Common myeloid progenitor, CD34-positive (primary cell): ENCODE data around the gene LRRC47.

Experiments
- CTCF ChIA-PET: fragments of 350-600 bp; sonication (Branson Sonifier 250); formaldehyde crosslinking; loops from one replicate; lab custom pipeline; 2021; ENCODE audit warnings: antibody characterized with exemption; lab: Charles Lee
- POLR2A ChIA-PET: fragments of 350-600 bp; sonication (Branson Sonifier 250); formaldehyde crosslinking; loops from one replicate; lab custom pipeline; 2021; ENCODE audit warnings: antibody characterized with exemption; lab: Charles Lee
- DNase-seq, 3 donors: peaks; one replicate each; pipeline versions ENCODE4 v3.0.0 to v3.0.0-alpha.2; 2013
- H3K27ac ChIP-seq, 2 experiments: 1 replicate in 1 of 2; 2 replicates in 1 of 2; pipeline ENCODE4 v1.7.0; 2013; ENCODE audit warnings: inconsistent platforms in 2 of 2, low read length in 2 of 2, mild to moderate bottlenecking in 2 of 2, low read depth in 1 of 2, moderate library complexity in 1 of 2; ENCODE audit not compliant: severe bottlenecking in 2 of 2, insufficient read depth in 1 of 2, poor library complexity in 1 of 2
- H3K27me3 ChIP-seq, 5 experiments: replicated peaks in 2 of 5; 1 replicate in 3 of 5; 2 replicates in 2 of 5; pipeline versions ENCODE4 v1.6.1 to v1.7.0; 2013; ENCODE audit warnings: low read length in 4 of 5, mild to moderate bottlenecking in 2 of 5, moderate library complexity in 2 of 5, inconsistent platforms in 1 of 5; ENCODE audit not compliant: insufficient read depth in 5 of 5, control insufficient read depth in 4 of 5
- H3K36me3 ChIP-seq, 4 experiments: 1 replicate in 2 of 4; 2 replicates in 2 of 4; pipeline versions ENCODE4 v1.6.1 to v1.7.0; 2013; ENCODE audit warnings: low read length in 3 of 4, control low read depth in 1 of 4, mild to moderate bottlenecking in 1 of 4; ENCODE audit not compliant: control insufficient read depth in 4 of 4, insufficient read depth in 4 of 4
- H3K4me1 ChIP-seq, 4 experiments: 1 replicate in 3 of 4; 2 replicates in 1 of 4; pipeline versions ENCODE4 v1.6.1 to v1.7.1; 2013; ENCODE audit warnings: low read length in 3 of 4, mild to moderate bottlenecking in 3 of 4, control low read depth in 1 of 4, inconsistent platforms in 1 of 4, moderate library complexity in 1 of 4; ENCODE audit not compliant: control insufficient read depth in 4 of 4, insufficient read depth in 4 of 4; ENCODE audit errors: control extremely low read depth in 1 of 4
- H3K4me3 ChIP-seq, 7 experiments: 1 replicate in 4 of 7; 2 replicates in 3 of 7; pipeline versions ENCODE4 v1.5.1 to v1.7.0; 2013; ENCODE audit warnings: mild to moderate bottlenecking in 7 of 7, low read length in 6 of 7, moderate library complexity in 6 of 7, inconsistent platforms in 2 of 7, low read depth in 2 of 7, control low read depth in 1 of 7; ENCODE audit not compliant: insufficient read depth in 4 of 7, control insufficient read depth in 1 of 7; ENCODE audit errors: extremely low read depth in 1 of 7
- H3K9me3 ChIP-seq, 5 experiments: 1 replicate in 4 of 5; 2 replicates in 1 of 5; pipeline versions ENCODE4 v1.6.1 to v1.7.1; 2013; ENCODE audit warnings: low read length in 4 of 5, mild to moderate bottlenecking in 2 of 5, inconsistent platforms in 1 of 5, low read depth in 1 of 5, moderate library complexity in 1 of 5; ENCODE audit not compliant: control insufficient read depth in 4 of 5, insufficient read depth in 2 of 5; ENCODE audit errors: control extremely low read depth in 1 of 5
- WGBS: methylation state at CpG from one replicate; pipeline ENCODE4 v1.1.5; 2013; ENCODE audit not compliant: insufficient coverage; 5-methylcytosine and 5-hydroxymethylcytosine counted together

The LRRC47 gene

GRCh38 chr1:3775490-3776230, 20.6 kb downstream of the LRRC47 start:
- H3K27ac ChIP-seq: peak overlapping the region in 1 of 2 experiments; percentile 14

GRCh38 chr1:3774946-3775489, 21.3 kb downstream of the LRRC47 start:
- ChIA-PET POLR2A (no interaction called here), CTCF (interaction anchor here (1.0 to 4.2 kb wide), 6 partner anchors 12 to 29 kb away, joined by 3 to 18 read pairs (median 4); partner anchors contain the start of gene LRRC47)
- DNase-seq: no peak
- peak overlapping the region in 3 of 7 experiments; percentile 26 to 36 (median 30) for H3K4me3 ChIP-seq
- H3K36me3 ChIP-seq: peaks cover 0 to 20% (median 14%) of the 10 kb centered on the region in 4 experiments
- H3K27me3 ChIP-seq: no peaks in the 10 kb centered on the region
- H3K27ac ChIP-seq: peak overlapping the region in 1 of 2 experiments; percentile 14
- H3K9me3 ChIP-seq: no peaks in the 10 kb centered on the region
- peaks cover 0 to 51% (median 39%) of the 10 kb centered on the region in 4 experiments for H3K4me1 ChIP-seq
- 51% methylated on average over 12 of the region's 17 CpGs for whole genome bisulfite sequencing

More at GRCh38 chr1:3775490-3776230, 20.6 kb downstream of the LRRC47 start:
- H3K27me3 ChIP-seq: no peaks in the 10 kb centered on the region
- H3K4me3 ChIP-seq: peak overlapping the region in 3 of 7 experiments; percentile 26 to 36 (median 30)
- 32% methylated on average over 19 of the region's 27 CpGs for WGBS
- peaks cover 0 to 46% (median 39%) of the 10 kb centered on the region in 4 experiments for H3K4me1 ChIP-seq
- peaks cover 0 to 26% (median 20%) of the 10 kb centered on the region in 4 experiments for H3K36me3 ChIP-seq
- ChIA-PET POLR2A (no interaction called here), CTCF (interaction anchor here (0.6 to 4.2 kb wide), 8 partner anchors 9 to 28 kb away, joined by 3 to 18 read pairs (median 4); partner anchors contain the start of gene LRRC47)
- no peaks in the 10 kb centered on the region for H3K9me3 ChIP-seq
- peak; percentile 60 to 77 (median 71) for DNase-seq

- Histone ChIP-seq H3K27me3 (no peaks in the 10 kb centered on the region), H3K4me1 (peaks cover 0 to 51% (median 39%) of the 10 kb centered on the region in 4 experiments), H3K27ac (peak overlapping the region in 1 of 2 experiments; percentile 68), H3K36me3 (peaks cover 0 to 14% (median 8%) of the 10 kb centered on the region in 4 experiments), H3K4me3 (no peak overlapping the region), H3K9me3 (no peaks in the 10 kb centered on the region)
- POLR2A ChIA-PET: no interaction called here
- no peak for DNase-seq
- CTCF ChIA-PET: interaction anchor here (1.5 kb wide), 1 partner anchor 19 kb away, joined by 6 read pairs; no protein-coding TSS in a partner anchor
- WGBS: 95% methylated on average over 11 of the region's 19 CpGs
Observed at GRCh38 chr1:3774276-3774945, 21.9 kb downstream of the LRRC47 start.

- ChIA-PET POLR2A (no interaction called here), CTCF (interaction anchor here (1.5 kb wide), 1 partner anchor 20 kb away, joined by 6 read pairs; no protein-coding TSS in a partner anchor)
- H3K4me3 ChIP-seq: peak overlapping the region in 4 of 7 experiments; percentile 46 to 73 (median 66)
- peak overlapping the region in 1 of 2 experiments; percentile 68 for H3K27ac ChIP-seq
- no peak for DNase-seq
- H3K36me3 ChIP-seq: peaks cover 0 to 7% (median 2%) of the 10 kb centered on the region in 4 experiments
- H3K4me1 ChIP-seq: peaks cover 0 to 51% (median 39%) of the 10 kb centered on the region in 4 experiments
- H3K9me3 ChIP-seq: no peaks in the 10 kb centered on the region
- no peaks in the 10 kb centered on the region for H3K27me3 ChIP-seq
- WGBS: 92% methylated on average over 12 of the region's 16 CpGs
Observed at GRCh38 chr1:3773572-3774275, 22.6 kb downstream of the LRRC47 start.

- ChIA-PET CTCF (interaction anchor here (1.5 kb wide), 1 partner anchor 21 kb away, joined by 6 read pairs; no protein-coding TSS in a partner anchor), POLR2A (no interaction called here)
- Histone ChIP-seq H3K27ac (peak within 1 kb of the TSS in 1 of 2 experiments; percentile 68), H3K36me3 (no peaks in the 10 kb centered on the region), H3K27me3 (no peaks in the 10 kb centered on the region), H3K4me3 (peak within 1 kb of the TSS; percentile 34 to 80 (median 61)), H3K4me1 (peaks cover 0 to 51% (median 39%) of the 10 kb centered on the region in 4 experiments), H3K9me3 (no peaks in the 10 kb centered on the region)
- DNase-seq: peak in 1 of 3 donors; percentile 20
- WGBS: 8% methylated on average over 41 of the region's 55 CpGs
Observed at GRCh38 chr1:3772715-3773571, 23.4 kb downstream of the LRRC47 start, which contains the start of gene SMIM1. SMIM1 (plus strand) TSS chr1:3772749; CDS start chr1:3775374, 2,625 bp downstream.
